ENCODE data around the gene IGFBP2.

DNA sequence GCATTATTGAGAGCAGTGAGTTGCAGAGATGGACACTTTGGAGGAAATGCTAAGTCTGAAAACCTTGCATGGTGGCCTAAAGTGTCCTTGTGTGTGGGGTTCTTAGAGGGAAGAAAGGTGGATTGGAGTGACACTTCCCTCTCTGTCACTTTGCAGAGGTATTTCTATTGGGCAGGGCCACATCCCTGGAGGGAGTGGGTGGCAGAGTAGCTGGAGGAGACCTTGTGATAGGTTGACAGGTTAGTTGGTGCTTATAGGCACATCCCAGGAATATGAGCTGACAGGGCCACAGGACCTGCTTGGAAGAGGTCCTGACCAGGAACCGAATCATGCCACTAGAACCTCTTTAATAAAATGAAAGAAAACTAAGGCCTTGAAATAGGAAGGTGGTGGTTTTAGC, 63.1 kb downstream of the IGFBP2 start:
- TF ChIP-seq CTCF (IDR thresholded peaks at IDR 0.05) (no peak), POLR2A (IDR thresholded peaks at IDR 0.05) (no peak)
